Tongue (tissue), 2 donors: Measurements from ENCODE around the gene SOWAHD. TPM values are rescaled to one million over a fixed set of nuclear protein-coding genes. Genes with fewer than 3 reads are reported as not detected.
"Not testable (repeated sequence)": the region's sequence is repeated elsewhere in the genome, so short reads cannot be mapped to it uniquely, and the experiment has no call there.

Experiments
- DNase-seq: peaks from one replicate; pipeline ENCODE4 v3.0.0-alpha.2; 2015
- total RNA-seq: library from RNA; depleted of rRNA; stranded (reverse); fragments of >200 nt; gene quantifications from one replicate; pipeline ENCODE4 v1.2.3, GENCODE V29; 2014

The SOWAHD gene
- 0.31 TPM for total RNA-seq

GRCh38 chrX:119757979-119758730 lies at the start of gene SOWAHD:
Gene SOWAHD (plus strand): TSS chrX:119758588. CDS start chrX:119758668, 80 bp downstream.
- DNase-seq, result peak; percentile 15

- no peak for DNase-seq
Observed at GRCh38 chrX:119708936-119709335, 49.5 kb upstream of the SOWAHD start.

GRCh38 chrX:119709630-119710029 lies 48.8 kb upstream of the SOWAHD start:
- DNase-seq, result no peak

- DNase-seq, result no peak
Observed at GRCh38 chrX:119721487-119721886, 36.9 kb upstream of the SOWAHD start.

- DNase-seq, result no peak
Observed at GRCh38 chrX:119721926-119722325, 36.5 kb upstream of the SOWAHD start.

GRCh38 chrX:119726900-119727555 lies 31.4 kb upstream of the SOWAHD start:
- no peak for DNase-seq

- no peak for DNase-seq
Observed at GRCh38 chrX:119728487-119728886, 29.9 kb upstream of the SOWAHD start.

GRCh38 chrX:119729408-119730201 lies 28.8 kb upstream of the SOWAHD start:
- DNase-seq, result peak; percentile 69

- DNase-seq, result peak; percentile 53
Observed at GRCh38 chrX:119734897-119735339, 23.5 kb upstream of the SOWAHD start.

- peak; percentile 66 for DNase-seq
Observed at GRCh38 chrX:119735467-119735866, 22.9 kb upstream of the SOWAHD start.

- DNase-seq, result no peak
Observed at GRCh38 chrX:119736206-119736764, 22.1 kb upstream of the SOWAHD start.

GRCh38 chrX:119738742-119739141 lies 19.6 kb upstream of the SOWAHD start:
- no peak for DNase-seq

GRCh38 chrX:119745283-119745848 lies 13.0 kb upstream of the SOWAHD start:
- no peak for DNase-seq

- not testable (repeated sequence) for DNase-seq
Observed at GRCh38 chrX:119750131-119750530, 8.3 kb upstream of the SOWAHD start.

- DNase-seq, result not testable (repeated sequence)
Observed at GRCh38 chrX:119750751-119751150, 7.6 kb upstream of the SOWAHD start.

- DNase-seq, result no peak
Observed at GRCh38 chrX:119753001-119753400, 5.4 kb upstream of the SOWAHD start.

- peak; percentile 38 for DNase-seq
Observed at GRCh38 chrX:119753639-119754257, 4.6 kb upstream of the SOWAHD start.

GRCh38 chrX:119755981-119756533 lies 2.3 kb upstream of the SOWAHD start:
- DNase-seq, result peak; percentile 8

- no peak for DNase-seq
Observed at GRCh38 chrX:119756926-119757635, 1.3 kb upstream of the SOWAHD start.

- no peak for DNase-seq
Observed at GRCh38 chrX:119757646-119757978, 776 bp upstream of the SOWAHD start.

GRCh38 chrX:119758731-119759247 lies 401 bp downstream of the SOWAHD start:
- DNase-seq, result peak; percentile 8
